GM20000 (cell line): ENCODE measurements around the gene ZNF275.

Experiments
- DNase-seq: peaks from one replicate; pipeline ENCODE4 v3.0.0; 2012; ENCODE audit warnings: low spot score
- TF ChIP-seq, protein P1 (sequence below): IDR thresholded peaks from 2 replicates; pipeline ENCODE4 v1.5.1; 2012; ENCODE audit warnings: mild to moderate bottlenecking, control low read depth; ENCODE audit errors: extremely low read depth, missing control alignments

Gene ZNF275

GRCh38 chrX:153336988-153337387, 3.0 kb downstream of the ZNF275 start:
- TF ChIP-seq, protein P1, sequence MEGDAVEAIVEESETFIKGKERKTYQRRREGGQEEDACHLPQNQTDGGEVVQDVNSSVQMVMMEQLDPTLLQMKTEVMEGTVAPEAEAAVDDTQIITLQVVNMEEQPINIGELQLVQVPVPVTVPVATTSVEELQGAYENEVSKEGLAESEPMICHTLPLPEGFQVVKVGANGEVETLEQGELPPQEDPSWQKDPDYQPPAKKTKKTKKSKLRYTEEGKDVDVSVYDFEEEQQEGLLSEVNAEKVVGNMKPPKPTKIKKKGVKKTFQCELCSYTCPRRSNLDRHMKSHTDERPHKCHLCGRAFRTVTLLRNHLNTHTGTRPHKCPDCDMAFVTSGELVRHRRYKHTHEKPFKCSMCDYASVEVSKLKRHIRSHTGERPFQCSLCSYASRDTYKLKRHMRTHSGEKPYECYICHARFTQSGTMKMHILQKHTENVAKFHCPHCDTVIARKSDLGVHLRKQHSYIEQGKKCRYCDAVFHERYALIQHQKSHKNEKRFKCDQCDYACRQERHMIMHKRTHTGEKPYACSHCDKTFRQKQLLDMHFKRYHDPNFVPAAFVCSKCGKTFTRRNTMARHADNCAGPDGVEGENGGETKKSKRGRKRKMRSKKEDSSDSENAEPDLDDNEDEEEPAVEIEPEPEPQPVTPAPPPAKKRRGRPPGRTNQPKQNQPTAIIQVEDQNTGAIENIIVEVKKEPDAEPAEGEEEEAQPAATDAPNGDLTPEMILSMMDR: no peak
- DNase-seq: no peak

DNA sequence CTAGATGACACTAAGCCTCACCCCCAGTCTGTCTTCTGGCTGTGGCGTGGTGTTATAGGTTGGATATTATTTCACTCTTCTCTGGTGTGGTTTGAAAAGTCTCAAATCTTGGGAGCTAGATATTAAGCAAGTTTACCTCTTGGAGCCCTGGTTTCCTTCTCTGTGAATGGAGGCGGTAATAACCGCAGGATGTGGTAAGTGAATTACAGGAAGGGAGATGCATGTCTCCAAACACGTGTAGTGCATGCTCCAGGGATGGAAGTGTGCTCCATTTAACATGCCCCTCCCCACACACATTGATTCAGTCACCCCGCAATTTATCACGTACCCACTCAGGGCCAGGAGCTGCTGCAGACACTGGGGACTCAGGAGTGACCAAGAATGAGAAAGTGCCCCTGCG, 4.9 kb downstream of the ZNF275 start:
- no peak for DNase-seq
- TF ChIP-seq, protein P1: no peak

DNA sequence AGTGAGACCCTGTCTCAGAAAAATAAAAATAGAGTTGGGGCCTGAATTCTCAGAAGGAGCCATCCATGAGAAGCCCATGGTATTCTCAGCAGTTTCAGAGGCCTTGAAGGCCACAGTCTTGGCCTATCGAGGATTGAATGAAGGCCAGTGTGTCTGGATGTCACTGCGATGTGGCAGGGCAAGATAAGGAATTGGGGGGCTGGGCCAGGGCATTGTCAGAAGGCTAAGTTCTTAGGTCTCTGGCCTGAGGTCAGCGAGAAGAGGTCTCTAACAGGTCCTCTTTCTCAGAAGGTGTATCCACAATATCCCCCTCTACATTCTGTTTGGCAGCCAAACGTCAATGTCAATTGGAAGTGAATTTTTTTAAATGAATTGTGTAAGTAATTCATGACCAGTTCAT, 5.7 kb downstream of the ZNF275 start:
- TF ChIP-seq, protein P1: no peak

DNA sequence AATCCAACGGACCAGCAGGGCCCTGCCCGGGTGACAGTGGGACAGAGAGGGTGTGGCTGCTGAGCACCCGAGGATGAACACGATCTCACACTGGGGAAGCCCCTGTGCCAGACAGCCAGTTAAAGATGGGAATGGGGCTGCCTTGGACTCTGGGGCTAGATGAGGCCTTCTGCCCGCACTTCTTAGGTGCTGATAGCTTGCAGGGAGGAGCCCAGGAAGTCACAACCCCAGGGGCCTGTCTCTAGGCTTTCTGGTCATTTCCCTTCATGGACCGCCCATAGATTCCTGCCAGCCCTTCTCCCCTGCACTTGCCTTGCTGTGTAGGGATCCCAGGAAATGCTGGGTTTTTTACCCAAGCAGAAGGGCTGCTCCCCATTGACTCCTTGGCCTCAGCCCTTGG, 6.2 kb downstream of the ZNF275 start:
- no peak for DNase-seq
- TF ChIP-seq, protein P1: no peak

More for the DNA sequence above, 5.7 kb downstream of the ZNF275 start:
- no peak for DNase-seq

- DNase-seq: no peak
- TF ChIP-seq, protein P1: no peak
Measured at GRCh38 chrX:153342762-153343558, 9.0 kb downstream of the ZNF275 start.

- DNase-seq: no peak
- TF ChIP-seq, protein P1: no peak
Measured at GRCh38 chrX:153343674-153344073, 9.7 kb downstream of the ZNF275 start.

DNA sequence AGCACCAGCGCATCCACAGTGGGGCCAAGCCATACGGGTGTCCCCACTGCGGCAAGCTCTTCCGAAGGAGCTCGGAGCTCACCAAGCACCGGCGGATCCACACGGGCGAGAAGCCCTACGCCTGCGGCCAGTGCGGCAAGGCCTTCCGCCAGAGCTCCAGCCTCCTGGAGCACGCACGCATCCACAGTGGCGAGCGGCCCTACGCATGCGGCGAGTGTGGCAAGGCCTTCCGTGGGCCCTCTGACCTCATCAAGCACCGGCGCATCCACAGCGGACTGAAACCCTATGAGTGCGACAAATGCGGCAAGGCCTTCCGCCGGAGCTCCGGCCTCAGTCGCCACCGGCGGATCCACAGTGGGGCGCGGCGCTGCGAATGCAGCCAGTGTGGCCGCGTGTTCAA, 13.6 kb downstream of the ZNF275 start:
- TF ChIP-seq, protein P1: no peak

More for the DNA sequence above, 13.6 kb downstream of the ZNF275 start:
- DNase-seq: no peak
